ENCODE measurements around the gene DLK2. TPM values are rescaled to one million over a fixed set of nuclear protein-coding genes. Genes with fewer than 3 reads are reported as not detected.
"Not testable (repeated sequence)": the region's sequence is repeated elsewhere in the genome, so short reads cannot be mapped to it uniquely, and the experiment has no call there.

The DLK2 gene
- 0.31 TPM for total RNA-seq

- Histone ChIP-seq H3K4me1 (ENCODE audit: insufficient read depth, low read length) (peaks cover 17% of the 10 kb centered on the region), H3K27me3 (ENCODE audit: insufficient read depth, low read length) (peaks cover 16% of the 10 kb centered on the region), H3K4me3 (ENCODE audit: low read length) (peak within 1 kb of the TSS; percentile 37), H3K9me3 (ENCODE audit: low read depth, low read length) (no peaks in the 10 kb centered on the region)
Measured at GRCh38 chr6:43455531-43456428, at the start of gene DLK2. TSS of gene DLK2 (minus strand) at chr6:43455548. CDS start at chr6:43454825, 723 bp downstream.

GRCh38 chr6:43503443-43503842 is 48.1 kb upstream of the DLK2 start:
- Histone ChIP-seq H3K9me3 (ENCODE audit: low read depth, low read length) (no peaks in the 10 kb centered on the region), H3K4me3 (ENCODE audit: low read length) (no peak overlapping the region), H3K4me1 (ENCODE audit: insufficient read depth, low read length) (peaks cover 3% of the 10 kb centered on the region), H3K27me3 (ENCODE audit: insufficient read depth, low read length) (peaks cover 3% of the 10 kb centered on the region)

- no peaks in the 10 kb centered on the region for H3K27me3 ChIP-seq (ENCODE audit: insufficient read depth, low read length)
- H3K4me3 ChIP-seq (ENCODE audit: low read length): no peak overlapping the region
- no peaks in the 10 kb centered on the region for H3K9me3 ChIP-seq (ENCODE audit: low read depth, low read length)
- H3K4me1 ChIP-seq (ENCODE audit: insufficient read depth, low read length): peaks cover 3% of the 10 kb centered on the region
Measured at GRCh38 chr6:43502666-43503065, 47.3 kb upstream of the DLK2 start.

GRCh38 chr6:43500921-43501320 is 45.6 kb upstream of the DLK2 start:
- Histone ChIP-seq H3K9me3 (ENCODE audit: low read depth, low read length) (no peaks in the 10 kb centered on the region), H3K27me3 (ENCODE audit: insufficient read depth, low read length) (no peaks in the 10 kb centered on the region), H3K4me1 (ENCODE audit: insufficient read depth, low read length) (no peaks in the 10 kb centered on the region), H3K4me3 (ENCODE audit: low read length) (no peak overlapping the region)

- Histone ChIP-seq H3K27me3 (ENCODE audit: insufficient read depth, low read length) (no peaks in the 10 kb centered on the region), H3K4me1 (ENCODE audit: insufficient read depth, low read length) (peaks cover 16% of the 10 kb centered on the region), H3K9me3 (ENCODE audit: low read depth, low read length) (no peaks in the 10 kb centered on the region), H3K4me3 (ENCODE audit: low read length) (no peak overlapping the region)
Measured at GRCh38 chr6:43499028-43499815, 43.9 kb upstream of the DLK2 start.

- H3K4me3 ChIP-seq (ENCODE audit: low read length); H3K27me3 ChIP-seq (ENCODE audit: insufficient read depth, low read length); H3K9me3 ChIP-seq (ENCODE audit: low read depth, low read length): not testable (repeated sequence)
- H3K4me1 ChIP-seq (ENCODE audit: insufficient read depth, low read length): peaks cover 18% of the 10 kb centered on the region
Measured at GRCh38 chr6:43498291-43498690, 42.9 kb upstream of the DLK2 start.

GRCh38 chr6:43497689-43498088 is 42.3 kb upstream of the DLK2 start:
- H3K4me3 ChIP-seq (ENCODE audit: low read length): no peak overlapping the region
- H3K27me3 ChIP-seq (ENCODE audit: insufficient read depth, low read length): no peaks in the 10 kb centered on the region
- no peaks in the 10 kb centered on the region for H3K9me3 ChIP-seq (ENCODE audit: low read depth, low read length)
- H3K4me1 ChIP-seq (ENCODE audit: insufficient read depth, low read length): peaks cover 18% of the 10 kb centered on the region

GRCh38 chr6:43497129-43497396 is 41.7 kb upstream of the DLK2 start:
- Histone ChIP-seq H3K27me3 (ENCODE audit: insufficient read depth, low read length) (no peaks in the 10 kb centered on the region), H3K4me1 (ENCODE audit: insufficient read depth, low read length) (peaks cover 18% of the 10 kb centered on the region), H3K4me3 (ENCODE audit: low read length) (no peak overlapping the region), H3K9me3 (ENCODE audit: low read depth, low read length) (no peaks in the 10 kb centered on the region)

- H3K4me3 ChIP-seq (ENCODE audit: low read length): no peak overlapping the region
- H3K4me1 ChIP-seq (ENCODE audit: insufficient read depth, low read length): peaks cover 18% of the 10 kb centered on the region
- no peaks in the 10 kb centered on the region for H3K9me3 ChIP-seq (ENCODE audit: low read depth, low read length)
- H3K27me3 ChIP-seq (ENCODE audit: insufficient read depth, low read length): no peaks in the 10 kb centered on the region
Measured at GRCh38 chr6:43496370-43497128, 41.2 kb upstream of the DLK2 start.

GRCh38 chr6:43495409-43495941 is 40.1 kb upstream of the DLK2 start:
- H3K27me3 ChIP-seq (ENCODE audit: insufficient read depth, low read length): no peaks in the 10 kb centered on the region
- no peaks in the 10 kb centered on the region for H3K9me3 ChIP-seq (ENCODE audit: low read depth, low read length)
- H3K4me1 ChIP-seq (ENCODE audit: insufficient read depth, low read length): peaks cover 18% of the 10 kb centered on the region
- no peak overlapping the region for H3K4me3 ChIP-seq (ENCODE audit: low read length)

GRCh38 chr6:43494766-43495165 is 39.4 kb upstream of the DLK2 start:
- no peaks in the 10 kb centered on the region for H3K9me3 ChIP-seq (ENCODE audit: low read depth, low read length)
- no peak overlapping the region for H3K4me3 ChIP-seq (ENCODE audit: low read length)
- H3K27me3 ChIP-seq (ENCODE audit: insufficient read depth, low read length): no peaks in the 10 kb centered on the region
- peaks cover 18% of the 10 kb centered on the region for H3K4me1 ChIP-seq (ENCODE audit: insufficient read depth, low read length)

- Histone ChIP-seq H3K27me3 (ENCODE audit: insufficient read depth, low read length) (no peaks in the 10 kb centered on the region), H3K4me1 (ENCODE audit: insufficient read depth, low read length) (peaks cover 18% of the 10 kb centered on the region), H3K4me3 (ENCODE audit: low read length) (no peak overlapping the region), H3K9me3 (ENCODE audit: low read depth, low read length) (no peaks in the 10 kb centered on the region)
Measured at GRCh38 chr6:43494321-43494720, 39.0 kb upstream of the DLK2 start.

GRCh38 chr6:43493833-43494232 is 38.5 kb upstream of the DLK2 start:
- Histone ChIP-seq H3K4me3 (ENCODE audit: low read length) (no peak overlapping the region), H3K9me3 (ENCODE audit: low read depth, low read length) (no peaks in the 10 kb centered on the region), H3K4me1 (ENCODE audit: insufficient read depth, low read length) (peaks cover 18% of the 10 kb centered on the region), H3K27me3 (ENCODE audit: insufficient read depth, low read length) (no peaks in the 10 kb centered on the region)

- peaks cover 18% of the 10 kb centered on the region for H3K4me1 ChIP-seq (ENCODE audit: insufficient read depth, low read length)
Measured at GRCh38 chr6:43493230-43493629, 37.9 kb upstream of the DLK2 start.

GRCh38 chr6:43492673-43493072 is 37.3 kb upstream of the DLK2 start:
- H3K4me3 ChIP-seq (ENCODE audit: low read length): no peak overlapping the region
- H3K9me3 ChIP-seq (ENCODE audit: low read depth, low read length): no peaks in the 10 kb centered on the region
- H3K27me3 ChIP-seq (ENCODE audit: insufficient read depth, low read length): no peaks in the 10 kb centered on the region
- H3K4me1 ChIP-seq (ENCODE audit: insufficient read depth, low read length): peaks cover 18% of the 10 kb centered on the region

More at GRCh38 chr6:43493230-43493629, 37.9 kb upstream of the DLK2 start:
- Histone ChIP-seq H3K9me3 (ENCODE audit: low read depth, low read length) (no peaks in the 10 kb centered on the region), H3K4me3 (ENCODE audit: low read length) (no peak overlapping the region), H3K27me3 (ENCODE audit: insufficient read depth, low read length) (no peaks in the 10 kb centered on the region)
